GM18858 (cell line): ENCODE results near the gene ELOB.
A peak's percentile ranks its signal among the peaks of the same experiment; 100 is the strongest.

Source experiments
- ATAC-seq: cut with Tn5 transposase; IDR thresholded peaks from one replicate; pipeline ENCODE4 v1.9.1; 2021; ENCODE audit not compliant: unreplicated experiment

The ELOB gene

GRCh38 chr16:2769675-2770056 lies 7.4 kb downstream of the ELOB start:
- no peak for ATAC-seq

GRCh38 chr16:2769100-2769529 lies 8.0 kb downstream of the ELOB start:
- no peak for ATAC-seq

DNA sequence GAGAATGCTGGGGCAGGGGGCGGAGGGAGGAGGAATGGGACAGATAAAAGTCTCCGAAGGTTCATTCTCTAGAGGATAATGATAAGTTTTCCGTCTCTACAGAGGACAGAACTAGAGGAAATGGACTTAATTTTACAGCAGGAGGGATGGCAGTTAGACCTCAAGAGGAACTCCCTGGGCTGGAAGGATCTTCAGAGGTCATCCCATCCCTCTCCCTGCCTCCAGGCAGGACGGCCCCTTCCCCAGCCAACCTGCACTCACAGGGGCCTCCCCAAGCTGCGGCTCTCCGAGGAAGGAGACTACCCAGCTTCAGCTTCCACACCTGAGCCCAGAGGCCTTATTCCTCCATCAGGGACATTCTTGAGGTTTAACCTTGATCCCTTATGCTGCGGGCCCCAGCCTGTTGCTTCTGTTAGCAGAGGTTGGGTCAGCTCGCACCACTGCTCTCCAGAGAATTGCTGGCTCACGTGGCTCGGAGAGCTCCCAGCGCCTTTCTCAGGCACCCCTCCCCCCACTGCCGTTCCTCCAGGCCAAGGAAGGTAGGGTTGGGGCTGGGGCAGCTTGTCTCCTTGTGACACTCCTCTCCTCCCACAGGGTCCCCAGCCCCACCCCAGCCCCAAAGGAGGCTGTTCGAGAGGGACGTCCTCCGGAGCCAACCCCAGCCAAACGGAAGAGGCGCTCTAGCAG lies 8.5 kb downstream of the ELOB start:
- ATAC-seq = no peak

- no peak for ATAC-seq
Observed at GRCh38 chr16:2767891-2768290, 9.2 kb downstream of the ELOB start.

- ATAC-seq = no peak
Observed at GRCh38 chr16:2767140-2767731, 9.8 kb downstream of the ELOB start.

- no peak for ATAC-seq
Observed at GRCh38 chr16:2766430-2767139, 10.5 kb downstream of the ELOB start.

DNA sequence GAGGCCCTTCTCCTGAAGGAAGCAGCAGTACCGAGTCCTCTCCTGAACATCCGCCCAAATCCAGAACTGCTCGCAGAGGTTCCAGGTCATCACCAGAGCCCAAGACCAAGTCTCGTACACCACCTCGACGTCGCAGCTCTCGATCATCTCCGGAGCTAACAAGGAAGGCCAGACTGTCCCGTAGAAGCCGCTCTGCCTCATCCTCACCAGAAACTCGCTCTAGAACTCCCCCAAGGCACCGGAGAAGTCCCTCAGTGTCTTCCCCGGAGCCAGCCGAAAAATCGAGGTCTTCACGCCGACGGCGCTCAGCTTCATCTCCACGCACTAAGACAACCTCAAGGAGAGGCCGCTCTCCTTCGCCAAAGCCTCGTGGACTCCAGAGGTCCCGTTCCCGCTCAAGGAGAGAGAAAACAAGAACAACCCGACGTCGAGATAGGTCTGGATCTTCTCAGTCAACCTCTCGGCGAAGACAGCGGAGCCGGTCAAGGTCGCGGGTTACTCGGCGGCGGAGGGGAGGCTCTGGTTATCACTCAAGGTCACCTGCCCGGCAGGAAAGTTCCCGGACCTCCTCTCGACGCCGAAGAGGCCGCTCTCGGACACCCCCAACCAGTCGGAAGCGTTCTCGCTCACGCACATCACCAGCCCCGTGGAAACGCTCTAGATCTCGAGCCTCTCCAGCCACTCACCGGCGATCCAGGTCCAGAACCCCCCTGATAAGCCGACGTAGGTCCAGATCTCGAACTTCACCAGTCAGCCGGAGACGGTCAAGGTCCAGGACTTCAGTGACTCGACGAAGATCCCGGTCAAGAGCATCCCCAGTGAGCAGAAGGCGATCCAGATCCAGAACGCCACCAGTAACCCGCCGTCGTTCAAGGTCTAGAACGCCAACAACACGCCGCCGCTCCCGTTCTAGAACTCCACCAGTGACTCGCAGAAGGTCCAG lies 11.3 kb downstream of the ELOB start:
- ATAC-seq = no peak

DNA sequence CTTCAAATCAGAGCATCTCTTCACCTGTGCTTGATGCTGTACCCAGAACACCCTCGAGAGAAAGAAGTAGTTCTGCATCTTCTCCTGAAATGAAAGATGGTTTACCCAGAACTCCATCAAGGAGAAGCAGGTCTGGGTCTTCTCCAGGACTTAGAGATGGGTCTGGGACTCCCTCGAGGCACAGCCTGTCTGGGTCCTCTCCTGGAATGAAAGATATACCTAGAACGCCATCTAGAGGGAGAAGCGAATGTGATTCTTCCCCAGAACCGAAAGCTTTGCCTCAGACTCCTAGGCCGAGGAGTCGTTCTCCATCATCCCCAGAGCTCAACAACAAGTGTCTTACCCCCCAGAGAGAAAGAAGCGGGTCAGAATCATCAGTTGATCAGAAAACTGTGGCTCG lies 12.4 kb downstream of the ELOB start:
- ATAC-seq = no peak

GRCh38 chr16:2763173-2763572 lies 13.9 kb downstream of the ELOB start:
- ATAC-seq = no peak

DNA sequence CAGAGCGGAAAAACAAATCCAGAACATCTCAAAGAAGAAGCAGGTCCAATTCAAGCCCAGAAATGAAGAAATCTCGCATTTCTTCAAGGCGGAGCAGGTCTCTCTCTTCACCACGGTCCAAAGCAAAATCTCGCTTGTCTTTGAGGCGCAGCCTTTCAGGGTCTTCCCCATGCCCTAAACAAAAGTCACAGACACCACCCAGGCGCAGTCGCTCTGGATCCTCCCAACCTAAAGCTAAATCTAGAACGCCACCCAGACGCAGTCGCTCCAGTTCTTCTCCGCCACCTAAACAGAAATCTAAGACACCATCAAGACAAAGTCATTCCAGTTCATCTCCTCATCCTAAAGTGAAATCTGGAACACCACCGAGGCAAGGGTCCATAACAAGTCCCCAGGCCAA lies 14.4 kb downstream of the ELOB start:
- ATAC-seq = no peak

GRCh38 chr16:2761886-2762583 lies 15.0 kb downstream of the ELOB start:
- ATAC-seq = no peak

DNA sequence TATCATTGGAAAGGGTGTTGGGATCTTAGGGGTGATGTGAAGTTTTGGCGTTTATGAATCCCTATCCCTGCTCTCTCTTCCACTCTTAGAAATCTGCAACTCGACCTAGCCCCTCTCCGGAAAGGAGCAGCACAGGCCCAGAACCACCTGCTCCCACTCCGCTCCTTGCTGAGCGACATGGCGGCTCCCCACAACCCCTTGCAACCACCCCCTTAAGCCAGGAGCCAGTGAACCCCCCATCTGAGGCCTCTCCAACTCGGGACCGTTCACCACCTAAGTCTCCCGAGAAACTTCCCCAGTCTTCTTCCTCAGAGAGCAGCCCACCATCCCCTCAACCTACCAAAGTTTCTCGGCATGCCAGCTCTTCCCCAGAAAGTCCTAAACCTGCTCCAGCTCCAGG lies 15.6 kb downstream of the ELOB start:
- ATAC-seq = no peak

DNA sequence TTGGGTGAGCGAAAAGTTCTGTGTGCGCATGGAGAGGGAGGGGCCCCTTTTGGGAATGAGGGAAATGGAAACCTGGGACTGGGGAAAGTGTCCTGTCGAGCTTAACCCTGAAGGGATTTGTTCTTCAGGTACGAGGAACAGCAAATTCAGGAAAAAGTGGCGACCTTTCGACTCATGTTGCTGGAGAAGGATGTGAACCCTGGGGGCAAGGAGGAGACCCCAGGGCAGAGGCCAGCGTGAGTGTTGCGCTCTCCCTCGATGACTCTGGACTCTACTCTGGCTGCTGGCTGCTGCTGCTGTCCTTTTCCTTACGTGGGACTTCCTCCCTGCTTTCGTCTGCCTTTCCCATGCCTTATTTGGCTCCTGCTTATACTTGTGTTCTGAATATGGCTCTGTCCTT lies 19.7 kb downstream of the ELOB start:
- ATAC-seq = no peak

- no peak for ATAC-seq
Observed at GRCh38 chr16:2756288-2757015, 20.6 kb downstream of the ELOB start.

DNA sequence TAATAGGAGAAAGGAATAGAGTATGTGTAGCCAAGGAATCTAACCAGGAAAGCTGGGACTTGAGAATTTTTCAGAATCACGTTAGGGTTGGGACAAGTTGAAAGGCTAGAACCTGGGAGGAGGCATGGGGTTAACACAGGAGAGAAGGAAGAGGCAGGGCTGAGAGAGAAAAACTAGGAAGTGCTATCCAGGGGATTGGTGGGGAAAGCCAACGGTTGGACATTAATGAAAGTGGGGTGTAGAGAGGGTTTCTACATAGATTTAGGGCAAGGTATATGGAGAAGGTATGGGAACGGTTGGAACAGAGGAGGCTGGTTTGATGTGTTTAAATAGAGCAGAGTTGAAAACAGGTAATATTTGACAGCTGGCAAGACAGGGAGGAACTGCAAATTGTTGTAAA lies 21.9 kb downstream of the ELOB start:
- no peak for ATAC-seq

DNA sequence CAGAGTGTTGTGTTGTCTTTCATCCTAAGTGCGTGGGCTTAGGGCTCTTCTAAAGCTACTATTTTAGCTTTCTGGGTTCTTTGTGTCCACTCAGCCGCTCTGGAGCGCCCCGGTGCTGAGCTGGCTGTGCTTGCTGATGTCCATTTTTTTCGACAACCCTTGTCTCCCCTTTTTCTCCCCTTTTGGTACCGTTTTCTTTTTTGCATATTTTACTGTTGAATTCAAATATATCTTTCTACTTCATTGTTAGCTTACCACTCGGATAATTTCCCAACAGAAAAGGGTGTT lies 23.4 kb downstream of the ELOB start:
- ATAC-seq = no peak

DNA sequence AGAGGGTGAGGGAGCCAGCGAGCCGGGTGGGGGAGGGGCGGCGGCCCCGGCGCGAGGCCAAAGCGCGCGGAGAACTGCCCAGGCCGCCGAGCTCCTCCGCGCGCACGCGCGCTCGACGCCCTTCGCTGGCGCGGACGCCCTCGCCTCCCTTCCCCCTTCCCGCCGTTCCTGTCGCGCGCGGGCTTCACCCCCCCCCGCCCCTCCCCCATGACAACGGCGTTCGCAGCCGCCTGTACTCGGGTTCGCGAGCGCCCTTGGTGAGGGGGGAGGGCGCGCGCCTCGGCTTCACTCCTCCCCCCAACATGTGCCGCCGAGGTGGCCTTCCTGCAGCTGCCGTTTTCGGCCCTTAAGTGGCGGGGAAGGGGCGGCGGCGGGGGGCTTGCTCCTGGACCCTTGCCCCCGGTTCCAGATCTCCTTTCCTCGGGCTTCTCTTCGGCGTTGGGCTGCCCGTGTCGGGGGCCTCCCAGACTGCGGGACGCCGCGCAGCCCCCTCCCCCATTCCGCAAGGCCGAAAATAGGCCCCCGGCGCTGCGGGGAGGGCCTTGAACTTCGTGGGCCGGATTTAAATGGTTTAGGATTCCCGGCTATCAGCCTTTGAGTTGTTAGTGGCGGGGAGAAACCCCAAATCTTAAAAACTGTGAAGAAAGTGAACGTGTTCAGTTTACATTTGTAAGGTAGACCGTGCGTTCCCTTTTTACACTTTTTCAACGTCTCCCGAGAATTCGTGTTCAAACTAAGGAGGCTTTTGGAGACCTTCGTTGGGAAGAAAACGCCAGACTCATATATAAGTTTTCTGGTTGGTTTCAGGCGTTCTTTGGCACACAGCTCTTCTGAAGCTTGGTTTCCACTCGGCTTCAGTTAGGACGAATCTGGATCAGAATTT lies 24.0 kb downstream of the ELOB start:
- peak; percentile 8 for ATAC-seq

DNA sequence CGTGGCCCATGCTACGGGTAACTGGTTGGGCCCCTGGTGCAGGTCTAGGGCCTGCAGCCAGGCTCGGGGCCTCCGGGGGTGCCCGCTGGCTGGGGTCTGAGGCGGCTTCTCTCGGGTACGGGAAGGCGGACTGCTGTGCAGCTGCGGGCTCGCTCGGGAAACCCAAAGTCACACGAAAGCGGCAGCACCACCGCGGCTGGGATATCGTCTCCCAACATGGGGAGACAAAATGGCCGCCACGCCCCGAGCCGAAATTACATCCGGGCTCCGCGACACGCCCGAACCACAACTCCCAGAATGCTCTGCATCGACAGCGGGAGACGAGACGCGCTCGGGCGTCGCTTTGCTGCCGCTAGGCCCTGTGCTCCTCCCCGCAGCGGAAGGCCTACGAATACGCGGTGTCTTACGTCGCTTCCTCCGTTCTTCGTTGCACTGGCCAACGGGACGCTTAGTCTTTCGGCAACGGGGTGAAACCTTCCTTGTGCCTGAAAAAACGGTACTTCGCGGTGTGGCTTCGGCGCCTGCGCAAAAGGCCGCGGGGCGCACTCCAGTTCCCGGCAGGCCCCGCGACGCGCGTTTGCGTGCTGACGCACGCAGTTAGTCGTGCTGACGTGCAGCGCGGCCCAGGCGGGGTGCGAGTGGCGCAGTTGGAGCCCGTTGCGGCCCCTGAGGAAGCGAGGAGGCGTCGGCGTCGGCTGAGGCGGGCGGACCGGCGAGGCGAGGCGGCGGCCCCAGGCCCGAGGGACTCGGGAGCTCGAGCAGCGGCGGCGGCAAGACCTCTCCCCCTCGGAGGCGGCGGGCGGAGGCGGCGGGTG lies 24.8 kb downstream of the ELOB start, which contains the start of gene SRRM2:
Gene SRRM2 (plus strand): TSS at position 604 of the 815 bp plus-strand sequence. CDS start 3,727 bp downstream, outside the sequence.
- ATAC-seq = peak; percentile 74
